ENCODE data around the gene FOXQ1.

DNA sequence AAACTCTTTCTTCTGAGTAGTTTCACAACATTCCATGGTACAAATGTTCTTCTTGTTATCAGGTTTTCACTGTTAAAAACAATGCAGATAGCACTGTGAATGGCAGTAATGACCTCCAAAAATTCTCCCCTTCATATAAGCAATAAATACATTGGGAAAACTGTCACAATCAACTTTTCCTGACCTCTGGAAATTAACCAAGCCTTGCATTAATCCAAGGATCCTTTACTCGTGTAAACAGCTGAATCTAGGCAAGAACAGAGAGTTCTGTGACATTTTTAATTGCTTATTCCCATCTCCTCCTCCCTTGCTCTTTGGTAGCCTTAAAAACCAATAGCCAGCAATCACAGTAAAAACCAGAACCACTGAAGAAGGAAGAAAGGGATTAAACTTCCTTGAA lies 37.8 kb downstream of the FOXQ1 start:
- TF ChIP-seq CTCF (IDR thresholded peaks at IDR 0.05; ENCODE audit: low read depth, low read length), result no peak
- no peak for TF ChIP-seq MYC (IDR thresholded peaks at IDR 0.05; ENCODE audit: low read depth, low read length)
- no peak for TF ChIP-seq POLR2A (IDR thresholded peaks at IDR 0.05; ENCODE audit: extremely low read depth, insufficient read length)
- TF ChIP-seq MAX (IDR thresholded peaks at IDR 0.05; ENCODE audit: low read depth, low read length), result no peak
